Caco-2 (cell line): ENCODE data around the gene ZFAND2B. TPM values are rescaled to one million over a fixed set of nuclear protein-coding genes. Genes with fewer than 3 reads are reported as not detected.
"Not testable (repeated sequence)": the region's sequence is repeated elsewhere in the genome, so short reads cannot be mapped to it uniquely, and the experiment has no call there.

Experiments
- BruUV-seq: library from RNA; stranded (reverse); fragments of 400-500 nt; replicated peaks from 2 replicates; lab custom pipeline; 2021; lab: Mats Ljungman, UMichigan
- CTCF ChIA-PET: fragments of 300-600 bp; sonication (Branson Sonifier 250); formaldehyde crosslinking; loops from one replicate; lab custom pipeline; 2022; ENCODE audit warnings: antibody characterized with exemption; lab: Charles Lee
- POLR2A ChIA-PET: fragments of 300-600 bp; sonication (Branson Sonifier 250); formaldehyde crosslinking; loops from one replicate; lab custom pipeline; 2022; ENCODE audit warnings: antibody characterized with exemption; lab: Charles Lee
- DNase-seq, 2 experiments: peaks; one replicate each; pipeline versions ENCODE4 v3.0.0 to v3.0.0-alpha.2; 2020 to 2022
- H3K27me3 ChIP-seq: replicated peaks from 2 replicates; pipeline ENCODE4 v1.6.0; 2011; ENCODE audit warnings: low read length; ENCODE audit not compliant: control insufficient read depth, insufficient read depth
- H3K36me3 ChIP-seq: 2 replicates; pipeline ENCODE4 v1.5.1; 2011; ENCODE audit warnings: low read length; ENCODE audit not compliant: control insufficient read depth, insufficient read depth
- H3K4me1 ChIP-seq: fragments of 250-450 bp; sonication (Bioruptor Pico); 2 replicates; pipeline ENCODE4 v1.5.1; 2020; ENCODE audit warnings: mild to moderate bottlenecking
- H3K4me3 ChIP-seq: 2 replicates; pipeline ENCODE4 v1.5.1; 2011; ENCODE audit warnings: low read depth, mild to moderate bottlenecking, control low read depth, low read length
- H3K9me3 ChIP-seq: fragments of 250-450 bp; sonication (Bioruptor Pico); 2 replicates; pipeline ENCODE4 v1.5.1; 2020; ENCODE audit warnings: mild to moderate bottlenecking, moderate library complexity
- H3K27ac Mint-ChIP-seq: one replicate; pipeline ENCODE4 v1.8.0; 2022; ENCODE audit warnings: mixed read lengths; ENCODE audit not compliant: unreplicated experiment
- H3K27me3 Mint-ChIP-seq: one replicate; pipeline ENCODE4 v1.8.0; 2022; ENCODE audit warnings: mixed read lengths; ENCODE audit not compliant: insufficient read depth, unreplicated experiment
- H3K36me3 Mint-ChIP-seq: one replicate; pipeline ENCODE4 v1.8.0; 2022; ENCODE audit warnings: mild to moderate bottlenecking, mixed read lengths; ENCODE audit not compliant: insufficient read depth, unreplicated experiment
- H3K4me1 Mint-ChIP-seq: one replicate; pipeline ENCODE4 v1.8.0; 2022; ENCODE audit warnings: low read depth, mixed read lengths; ENCODE audit not compliant: unreplicated experiment
- H3K4me3 Mint-ChIP-seq: one replicate; pipeline ENCODE4 v1.8.0; 2022; ENCODE audit warnings: mild to moderate bottlenecking, moderate library complexity, mixed read lengths; ENCODE audit not compliant: unreplicated experiment
- H3K9me3 Mint-ChIP-seq: one replicate; pipeline ENCODE4 v1.8.0; 2022; ENCODE audit warnings: mixed read lengths; ENCODE audit not compliant: unreplicated experiment
- intact Hi-C: fragments of 100-400 bp; cut with micrococcal nuclease; formaldehyde crosslinking; loops from one replicate; pipeline ENCODE4 v1.10.0; 2022; ENCODE audit not compliant: unreplicated experiment
- total RNA-seq: library from RNA; stranded (reverse); gene quantifications from 2 replicates; pipeline ENCODE4 v1.2.3, GENCODE V29; 2022
- TF ChIP-seq, protein P1 (sequence below), 2 experiments: fragments of 200-600 bp in 1 of 2; IDR thresholded peaks; 1 replicate in 1 of 2; 2 replicates in 1 of 2; pipeline versions ENCODE4 v1.5.1 to v1.8.0; 2011 to 2022; ENCODE audit warnings: antibody characterized with exemption in 1 of 2, control low read depth in 1 of 2, inconsistent platforms in 1 of 2, low read depth in 1 of 2, low read length in 1 of 2, mild to moderate bottlenecking in 1 of 2, moderate library complexity in 1 of 2; ENCODE audit not compliant: insufficient read depth in 1 of 2, severe bottlenecking in 1 of 2, unreplicated experiment in 1 of 2

The ZFAND2B gene
- total RNA-seq, 1 experiment from 2014 or later, result 41.8 TPM

DNA sequence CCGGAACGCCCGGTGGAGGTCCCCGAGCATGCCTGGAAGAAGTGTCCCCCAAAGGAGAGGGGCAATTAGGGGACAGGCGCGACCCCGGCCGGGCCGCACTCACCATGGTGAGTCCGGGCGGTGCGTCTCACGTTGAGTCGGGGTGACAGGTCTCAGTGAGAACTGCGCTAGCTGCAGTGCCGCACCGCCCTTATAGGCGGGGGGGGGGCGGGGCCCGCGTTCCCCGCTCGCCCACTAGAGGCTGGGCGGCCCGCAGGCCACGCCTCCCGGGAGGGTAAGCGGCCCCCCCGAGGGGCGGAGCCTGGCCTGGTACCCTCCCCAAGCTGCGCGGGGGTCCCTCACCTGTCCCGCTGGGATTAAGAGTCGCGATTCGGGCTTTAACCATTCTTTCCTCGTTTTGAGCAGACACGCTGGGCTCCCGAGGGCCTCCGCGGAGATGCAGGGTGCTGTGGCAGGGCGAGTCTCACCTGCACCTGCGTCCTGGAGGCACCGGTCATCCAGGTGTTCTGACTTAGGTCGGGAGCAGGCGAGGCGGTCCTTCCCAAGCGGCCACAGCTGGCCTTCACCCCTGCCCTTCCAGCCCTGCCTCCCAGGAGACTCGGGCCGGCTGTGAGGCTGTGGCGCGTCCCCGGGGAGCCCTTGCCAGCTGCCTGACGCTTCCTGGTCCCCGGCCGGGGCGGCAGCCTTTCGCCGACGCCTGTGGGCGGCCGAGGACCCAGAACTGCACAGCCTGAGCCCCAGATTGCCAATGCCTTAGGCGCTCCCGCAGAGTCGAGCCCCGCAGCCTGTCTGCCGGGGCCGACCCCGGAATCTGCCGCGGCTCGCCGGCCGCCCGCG is 47.4 kb downstream of the ZFAND2B start, which contains the start of gene TUBA4A:
Gene TUBA4A (minus strand): TSS at position 166 of the 837 bp plus-strand sequence. CDS start 60 bp downstream, at position 106.
- no peaks in the 10 kb centered on the region for H3K9me3 ChIP-seq
- Mint-ChIP-seq H3K36me3 (peaks cover 8% of the 10 kb centered on the region), H3K9me3 (no peaks in the 10 kb centered on the region), H3K4me1 (peaks cover 27% of the 10 kb centered on the region), H3K27ac (no peak within 1 kb of the TSS), H3K27me3 (peaks cover 4% of the 10 kb centered on the region), H3K4me3 (peak within 1 kb of the TSS; percentile 62)
- peak; percentile 81 to 89 for DNase-seq
- H3K27me3 ChIP-seq, result no peaks in the 10 kb centered on the region
- H3K4me3 ChIP-seq, result peak within 1 kb of the TSS; percentile 48
- peaks cover 20% of the 10 kb centered on the region for H3K4me1 ChIP-seq
- no TSS peak for BruUV-seq
- TF ChIP-seq, protein P1, sequence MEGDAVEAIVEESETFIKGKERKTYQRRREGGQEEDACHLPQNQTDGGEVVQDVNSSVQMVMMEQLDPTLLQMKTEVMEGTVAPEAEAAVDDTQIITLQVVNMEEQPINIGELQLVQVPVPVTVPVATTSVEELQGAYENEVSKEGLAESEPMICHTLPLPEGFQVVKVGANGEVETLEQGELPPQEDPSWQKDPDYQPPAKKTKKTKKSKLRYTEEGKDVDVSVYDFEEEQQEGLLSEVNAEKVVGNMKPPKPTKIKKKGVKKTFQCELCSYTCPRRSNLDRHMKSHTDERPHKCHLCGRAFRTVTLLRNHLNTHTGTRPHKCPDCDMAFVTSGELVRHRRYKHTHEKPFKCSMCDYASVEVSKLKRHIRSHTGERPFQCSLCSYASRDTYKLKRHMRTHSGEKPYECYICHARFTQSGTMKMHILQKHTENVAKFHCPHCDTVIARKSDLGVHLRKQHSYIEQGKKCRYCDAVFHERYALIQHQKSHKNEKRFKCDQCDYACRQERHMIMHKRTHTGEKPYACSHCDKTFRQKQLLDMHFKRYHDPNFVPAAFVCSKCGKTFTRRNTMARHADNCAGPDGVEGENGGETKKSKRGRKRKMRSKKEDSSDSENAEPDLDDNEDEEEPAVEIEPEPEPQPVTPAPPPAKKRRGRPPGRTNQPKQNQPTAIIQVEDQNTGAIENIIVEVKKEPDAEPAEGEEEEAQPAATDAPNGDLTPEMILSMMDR (IDR thresholded peaks at IDR 0.05; ENCODE audit: insufficient read depth in 1 of 2, low read depth in 1 of 2, low read length in 1 of 2, severe bottlenecking in 1 of 2, unreplicated experiment in 1 of 2), result no peak
- ChIA-PET CTCF (interaction anchor here (0.6 to 3.3 kb wide), 6 partner anchors 9 to 47 kb away, joined by 3 to 22 read pairs (median 4); partner anchors contain the start of genes DNAJB2, GLB1L, STK16 and ZFAND2B), POLR2A (interaction anchor here (0.5 to 1.7 kb wide), 7 partner anchors 9 to 77 kb away, joined by 3 to 5 read pairs (median 4); partner anchors contain the start of genes ATG9A, CNPPD1, DNAJB2 and GLB1L)
- no peaks in the 10 kb centered on the region; the same call in 1 of the 2 replicates for H3K36me3 ChIP-seq
- intact Hi-C loops, result loop anchor here (1.0 kb wide), 1 partner anchor 25 kb away; the partner anchor contains the start of gene DNAJB2

DNA sequence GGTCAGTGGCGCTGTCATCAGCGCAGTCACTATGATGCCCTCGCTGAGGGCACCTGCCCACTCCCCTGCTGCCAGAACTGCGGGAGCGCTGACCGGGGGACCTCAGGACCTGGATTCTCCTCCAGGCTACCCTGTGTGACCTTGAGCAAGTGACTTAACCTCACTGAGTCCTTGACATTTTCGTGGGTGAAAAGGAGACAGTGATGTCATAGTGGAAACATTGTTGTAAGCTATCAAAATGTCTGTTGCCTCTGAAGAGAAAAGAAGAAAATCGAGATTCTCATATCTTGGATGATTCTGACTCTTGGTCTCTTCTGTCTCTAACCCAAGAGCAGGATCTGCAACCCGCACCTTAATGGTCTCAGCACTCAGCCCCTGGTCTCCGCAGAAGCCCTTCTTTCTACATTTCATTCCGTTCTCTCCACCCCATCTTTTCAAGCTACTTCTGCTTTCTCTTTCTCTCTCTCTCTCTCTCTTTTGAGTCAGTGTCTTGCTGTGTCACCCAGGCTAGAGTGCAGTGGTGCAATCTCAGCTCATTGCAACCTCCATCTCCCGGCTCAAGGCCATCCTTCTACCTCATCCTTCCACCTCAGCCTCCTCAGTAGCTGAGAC is 48.1 kb downstream of the ZFAND2B start:
- Mint-ChIP-seq H3K27me3 (peaks cover 7% of the 10 kb centered on the region), H3K4me3 (peak overlapping the region; percentile 62), H3K36me3 (peaks cover under 1% of the 10 kb centered on the region), H3K4me1 (peaks cover 20% of the 10 kb centered on the region), H3K27ac (no peak overlapping the region), H3K9me3 (no peaks in the 10 kb centered on the region)
- no peak for DNase-seq
- peak overlapping the region; percentile 48 for H3K4me3 ChIP-seq
- no peaks in the 10 kb centered on the region for H3K27me3 ChIP-seq
- peaks cover 13% of the 10 kb centered on the region for H3K4me1 ChIP-seq
- no TSS peak for BruUV-seq
- no peaks in the 10 kb centered on the region; the same call in 1 of the 2 replicates for H3K36me3 ChIP-seq
- ChIA-PET CTCF (interaction anchor here (1.0 to 3.3 kb wide), 4 partner anchors 10 to 40 kb away, joined by 3 to 22 read pairs (median 4); partner anchors contain the start of genes DNAJB2, GLB1L and STK16), POLR2A (interaction anchor here (1.1 to 1.7 kb wide), 4 partner anchors 10 to 78 kb away, joined by 3 to 4 read pairs (median 4); partner anchors contain the start of genes CNPPD1, DNAJB2, GLB1L and STK16)
- TF ChIP-seq, protein P1 (IDR thresholded peaks at IDR 0.05; ENCODE audit: insufficient read depth in 1 of 2, low read depth in 1 of 2, low read length in 1 of 2, severe bottlenecking in 1 of 2, unreplicated experiment in 1 of 2), result no peak
- intact Hi-C loops, result loop anchor here (1.0 kb wide), 1 partner anchor 25 kb away; the partner anchor contains the start of gene DNAJB2
- H3K9me3 ChIP-seq, result no peaks in the 10 kb centered on the region

DNA sequence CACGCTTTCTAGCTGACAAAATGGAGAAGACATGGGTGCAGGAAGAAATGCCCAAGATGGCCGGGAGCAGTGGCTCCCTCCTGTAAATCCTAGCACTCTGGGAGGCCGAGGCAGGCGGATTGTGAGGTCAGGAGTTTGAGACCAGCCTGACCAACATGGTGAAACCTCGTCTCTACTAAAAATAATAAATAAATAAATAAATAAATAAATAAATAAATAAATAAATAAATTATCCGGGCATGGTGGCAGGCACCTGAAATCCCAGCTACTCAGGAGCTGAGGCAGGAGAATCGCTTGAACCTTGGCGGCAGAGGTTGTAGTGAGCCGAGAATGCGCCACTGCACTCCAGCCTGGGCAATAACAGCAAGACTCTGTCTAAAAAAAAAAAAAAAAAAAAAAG is 52.4 kb downstream of the ZFAND2B start:
- BruUV-seq, H3K36me3 ChIP-seq, H3K4me3 Mint-ChIP-seq, H3K9me3 ChIP-seq, H3K4me3 ChIP-seq, CTCF ChIA-PET, H3K4me1 ChIP-seq, H3K36me3 Mint-ChIP-seq, intact Hi-C loops, H3K4me1 Mint-ChIP-seq, DNase-seq, H3K27ac Mint-ChIP-seq, H3K27me3 ChIP-seq, H3K9me3 Mint-ChIP-seq: not testable (repeated sequence)
- POLR2A ChIA-PET, result interaction anchor here (0.6 kb wide), 1 partner anchor 52 kb away, joined by 4 read pairs; no protein-coding TSS in a partner anchor
- peaks cover 16% of the 10 kb centered on the region for H3K27me3 Mint-ChIP-seq

Other genes starting within 250 kb of the ZFAND2B start
- gene CDK5R2, start 247.1 kb upstream of the ZFAND2B start, total RNA-seq, result 0.18 and 0.21 TPM in 2 replicates
- not detected in 2 replicates for gene FEV, start 221.6 kb upstream of the ZFAND2B start, total RNA-seq
- 0.59 TPM in 1 of 2 replicates, not detected in the other for gene CRYBA2, start 213.4 kb upstream of the ZFAND2B start, total RNA-seq
- gene CFAP65, start 165.3 kb upstream of the ZFAND2B start, total RNA-seq, result 0.34 and 0.77 TPM in 2 replicates
- 19.0 and 22.6 TPM in 2 replicates for gene IHH, start 145.9 kb upstream of the ZFAND2B start, total RNA-seq
- 28.5 and 29.6 TPM in 2 replicates for gene NHEJ1, start 46.0 kb upstream of the ZFAND2B start, total RNA-seq
- 6.5 and 7.1 TPM in 2 replicates for gene SLC23A3, start 36.8 kb upstream of the ZFAND2B start, total RNA-seq
- gene CNPPD1, start 29.9 kb upstream of the ZFAND2B start, total RNA-seq, result 59.3 and 62.9 TPM in 2 replicates
- 59.5 and 62.0 TPM in 2 replicates for gene RETREG2, start 28.5 kb upstream of the ZFAND2B start, total RNA-seq
- 66.0 and 68.6 TPM in 2 replicates for gene ABCB6, start 12.2 kb downstream of the ZFAND2B start, total RNA-seq
- 59.6 and 62.9 TPM in 2 replicates for gene ATG9A, start 22.9 kb downstream of the ZFAND2B start, total RNA-seq
- 50.7 and 51.5 TPM in 2 replicates for gene ANKZF1, start 23.0 kb downstream of the ZFAND2B start, total RNA-seq
- 3.3 and 4.3 TPM in 2 replicates for gene GLB1L, start 38.7 kb downstream of the ZFAND2B start, total RNA-seq
- 26.1 and 26.6 TPM in 2 replicates for gene STK16, start 38.7 kb downstream of the ZFAND2B start, total RNA-seq
- gene TUBA4B, start 46.5 kb downstream of the ZFAND2B start, total RNA-seq, result not detected in 2 replicates
- gene TUBA4A, start 47.1 kb downstream of the ZFAND2B start, total RNA-seq, result 14.9 and 15.6 TPM in 2 replicates
- gene DNAJB2, start 72.6 kb downstream of the ZFAND2B start, total RNA-seq, result 60.6 and 61.2 TPM in 2 replicates
- gene PTPRN, start 102.6 kb downstream of the ZFAND2B start, total RNA-seq, result not detected in 2 replicates
- gene RESP18, start 126.0 kb downstream of the ZFAND2B start, total RNA-seq, result not detected in 2 replicates
- 102 and 103 TPM in 2 replicates for gene DNPEP, start 181.1 kb downstream of the ZFAND2B start, total RNA-seq
- 0.86 TPM in 1 of 2 replicates, not detected in the other for gene DES, start 211.6 kb downstream of the ZFAND2B start, total RNA-seq
- gene SPEG, start 228.1 kb downstream of the ZFAND2B start, total RNA-seq, result 17.2 and 18.6 TPM in 2 replicates